HG02943 (cell line): ENCODE data around the gene BCAP29.
"Not testable (repeated sequence)": the region's sequence is repeated elsewhere in the genome, so short reads cannot be mapped to it uniquely, and the experiment has no call there.

Experiments used
- ATAC-seq: cut with Tn5 transposase; IDR thresholded peaks from one replicate; pipeline ENCODE4 v1.9.1; 2021; ENCODE audit warnings: mild to moderate bottlenecking, low read depth, moderate library complexity; ENCODE audit not compliant: unreplicated experiment

Gene BCAP29, protein sequence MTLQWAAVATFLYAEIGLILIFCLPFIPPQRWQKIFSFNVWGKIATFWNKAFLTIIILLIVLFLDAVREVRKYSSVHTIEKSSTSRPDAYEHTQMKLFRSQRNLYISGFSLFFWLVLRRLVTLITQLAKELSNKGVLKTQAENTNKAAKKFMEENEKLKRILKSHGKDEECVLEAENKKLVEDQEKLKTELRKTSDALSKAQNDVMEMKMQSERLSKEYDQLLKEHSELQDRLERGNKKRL

GRCh38 chr7:107579885-107580715 lies at the start of gene BCAP29:
Gene BCAP29, plus strand, starts transcription at chr7:107580246. Its CDS starts 527 bp downstream, at chr7:107580773.
- peak; percentile 79 for ATAC-seq

DNA sequence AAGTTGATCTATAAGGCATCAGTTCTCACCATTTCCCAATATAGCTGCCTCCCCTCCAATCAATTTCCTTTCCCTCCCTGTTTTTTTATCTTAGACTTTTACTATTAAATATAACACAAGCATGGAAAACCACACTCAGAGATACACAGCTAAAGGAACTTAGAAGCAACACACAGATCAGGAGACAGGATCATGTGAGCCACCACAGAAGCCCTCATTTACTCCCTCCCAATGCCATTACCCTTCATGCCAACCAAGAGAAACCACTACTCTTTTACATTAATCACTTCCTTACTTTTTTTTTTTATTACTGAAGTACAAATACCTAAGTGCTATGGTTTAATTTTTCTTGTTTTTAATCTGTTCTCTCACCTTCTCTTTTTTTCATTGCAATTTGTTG lies 49.3 kb upstream of the BCAP29 start:
- ATAC-seq = no peak

GRCh38 chr7:107534139-107534538 lies 45.9 kb upstream of the BCAP29 start:
- no peak for ATAC-seq

DNA sequence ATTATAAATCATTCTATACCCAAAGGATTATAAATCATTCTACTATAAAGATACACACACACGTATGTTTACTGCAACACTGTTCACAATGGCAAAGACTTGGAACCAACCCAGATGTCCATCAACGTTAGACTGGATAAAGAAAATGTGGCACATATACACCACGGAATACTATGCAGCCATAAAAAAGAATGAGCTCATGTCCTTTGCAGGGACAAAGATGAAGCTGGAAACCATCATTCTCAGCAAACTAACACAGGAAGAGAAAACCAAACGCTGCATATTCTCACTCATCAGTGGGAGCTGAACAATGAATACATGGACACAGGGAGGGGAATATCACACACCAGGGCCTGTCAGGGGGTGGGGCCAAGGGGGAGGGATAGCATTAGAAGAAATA lies 42.8 kb upstream of the BCAP29 start:
- not testable (repeated sequence) for ATAC-seq

DNA sequence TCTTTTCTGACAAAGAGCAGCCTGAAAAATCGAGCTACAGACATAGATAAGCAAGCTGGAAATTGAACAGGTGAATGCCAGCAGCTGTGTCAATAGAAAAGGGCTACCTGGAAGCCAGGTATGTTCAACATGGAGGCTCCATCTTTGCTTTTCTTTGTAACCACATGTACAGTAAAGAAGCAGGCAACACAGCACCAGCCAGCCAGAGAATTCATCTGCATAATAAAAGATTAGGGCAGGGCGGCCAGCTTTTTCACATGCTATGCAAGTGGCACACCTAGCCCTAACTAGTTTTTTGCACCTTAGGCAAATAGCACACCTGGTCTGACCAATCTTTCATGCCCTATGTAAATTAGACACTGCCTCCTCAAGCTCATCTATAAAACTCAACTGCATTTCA lies 42.0 kb upstream of the BCAP29 start:
- no peak for ATAC-seq

DNA sequence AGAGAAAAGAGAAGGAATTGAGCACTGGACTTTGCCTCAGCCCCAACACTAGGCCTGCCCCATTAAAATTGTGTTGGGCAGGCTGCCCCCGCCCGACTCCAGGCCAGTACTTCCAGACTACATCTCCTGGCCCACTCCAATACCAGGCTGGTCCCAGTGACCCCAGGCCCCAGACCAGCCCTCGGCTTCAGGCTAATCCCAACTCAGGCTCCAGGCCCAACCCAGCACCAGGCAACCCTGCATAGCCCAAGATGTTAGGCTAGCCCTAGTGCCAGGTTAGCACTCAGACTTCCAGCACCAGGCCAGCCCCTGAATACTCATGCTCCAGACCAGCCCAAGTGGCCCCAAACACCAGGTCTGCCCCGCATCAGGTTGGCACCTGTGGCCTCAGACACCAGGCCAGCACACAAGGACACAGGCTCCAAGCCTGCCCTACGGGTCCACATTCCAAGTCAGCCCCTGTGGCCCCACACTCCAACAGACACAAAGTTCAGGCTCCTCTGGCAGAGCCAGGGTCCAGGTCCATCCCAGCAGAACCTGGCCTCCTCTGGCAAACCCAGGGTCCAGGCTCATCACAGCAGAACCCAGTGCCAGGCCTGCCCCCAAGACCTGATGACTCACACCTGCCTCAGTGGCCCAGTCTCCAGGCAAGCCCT lies 36.6 kb upstream of the BCAP29 start:
- no peak for ATAC-seq

DNA sequence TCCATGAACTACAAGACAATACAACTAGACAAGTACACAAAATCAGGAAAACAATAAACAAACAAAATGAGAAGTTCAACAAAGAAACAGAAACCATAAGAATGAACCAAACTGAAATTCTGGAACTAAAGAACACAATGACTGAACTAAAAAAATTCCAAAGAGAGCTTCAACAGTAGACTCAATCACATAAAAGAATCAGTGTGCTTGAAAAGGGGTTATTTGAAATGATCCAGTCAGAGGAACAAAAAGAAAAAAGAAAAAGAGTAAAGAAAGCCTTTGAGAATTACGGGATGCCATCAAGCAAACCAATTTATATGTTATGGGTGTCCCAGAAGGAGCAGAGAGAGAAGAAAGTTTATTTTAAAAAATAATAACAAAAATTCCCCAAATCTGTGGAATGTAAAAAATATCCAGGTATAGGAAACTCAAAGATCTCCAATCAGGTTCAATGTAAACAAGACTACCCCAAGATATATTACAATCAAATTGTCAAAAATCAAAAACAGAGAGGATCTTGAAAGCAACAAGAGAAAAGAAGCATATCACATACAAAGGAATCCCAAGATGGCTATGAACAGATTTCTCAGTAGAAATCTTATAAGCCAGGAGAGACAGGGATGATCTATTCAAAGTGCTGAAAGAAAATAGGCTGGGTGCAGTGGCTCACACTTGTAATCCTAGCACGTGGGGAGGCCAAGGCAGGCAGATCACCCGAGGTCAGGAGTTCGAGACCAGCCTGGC lies 35.0 kb upstream of the BCAP29 start:
- ATAC-seq = no peak

- no peak for ATAC-seq
Observed at GRCh38 chr7:107551936-107552335, 28.1 kb upstream of the BCAP29 start.

GRCh38 chr7:107555893-107556292 lies 24.2 kb upstream of the BCAP29 start:
- no peak for ATAC-seq

GRCh38 chr7:107559864-107560263 lies 20.2 kb upstream of the BCAP29 start:
- no peak for ATAC-seq

DNA sequence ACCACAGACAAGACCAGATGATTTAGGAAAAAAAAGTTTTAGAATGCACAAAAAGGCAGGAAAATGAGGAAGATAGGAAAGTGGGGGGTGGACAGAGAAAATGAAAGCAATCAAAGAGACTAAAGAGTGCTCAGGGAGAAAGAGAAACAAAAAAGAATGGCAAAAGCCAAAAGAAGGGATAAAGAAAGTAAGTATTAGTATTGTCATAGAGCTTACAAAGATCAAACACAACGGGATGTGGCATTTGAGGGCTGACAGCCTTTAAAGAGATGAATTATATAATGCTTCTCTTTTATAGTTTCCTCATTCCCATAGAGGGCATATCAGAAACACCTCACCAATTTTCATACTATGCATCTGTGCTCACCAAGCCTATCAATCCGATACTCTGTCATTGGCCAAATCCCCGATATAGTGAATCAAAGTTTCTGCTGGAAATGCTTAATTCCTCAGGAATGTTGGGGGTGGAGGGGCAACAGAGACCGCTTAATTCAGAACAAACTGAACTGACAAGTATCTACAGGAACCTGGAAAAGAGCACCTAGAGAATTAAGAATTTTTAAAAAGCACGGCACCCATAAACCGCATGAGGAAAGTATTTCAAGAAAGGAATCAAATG lies 19.0 kb upstream of the BCAP29 start:
- no peak for ATAC-seq

DNA sequence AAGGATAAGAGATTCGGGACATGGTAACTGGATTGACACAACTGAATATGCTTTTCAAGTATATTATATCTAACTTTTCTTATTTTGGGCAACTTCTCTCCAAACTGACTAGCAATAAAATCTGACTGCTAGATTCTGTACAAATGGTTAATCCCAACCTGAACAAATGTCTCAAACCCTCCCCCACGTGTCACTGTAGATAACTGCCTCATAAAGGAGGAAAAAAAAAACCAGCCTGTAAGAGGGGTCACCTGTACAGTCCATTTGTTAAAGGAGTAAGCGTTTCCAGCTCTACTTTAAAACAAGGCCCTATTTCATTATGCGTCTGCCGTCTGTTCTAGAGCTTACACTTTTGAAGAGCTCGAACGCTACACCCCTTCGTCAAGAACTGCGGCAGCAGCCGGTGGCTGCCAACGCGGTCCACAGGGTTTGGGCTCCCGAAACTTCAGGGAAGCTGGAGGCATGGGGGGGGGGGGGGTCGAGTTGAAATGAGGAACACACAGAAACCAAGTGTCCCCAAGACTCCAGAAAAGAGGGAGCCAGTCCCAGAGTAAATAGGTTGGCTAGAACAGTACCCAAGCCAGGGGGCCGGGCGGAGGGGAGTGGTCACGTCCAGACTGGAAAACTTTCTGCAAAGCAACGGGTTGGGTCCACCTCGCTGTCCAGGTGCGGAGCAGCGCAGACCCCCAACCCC lies 16.8 kb upstream of the BCAP29 start:
- peak; percentile 64 for ATAC-seq

GRCh38 chr7:107563775-107564552 lies 16.1 kb upstream of the BCAP29 start, which contains the start of the genes COG5 and DUS4L:
Gene COG5, minus strand, starts transcription at chr7:107563920. Its CDS starts 24 bp downstream, at chr7:107563896.
Gene DUS4L, plus strand, starts transcription at chr7:107563971. Its CDS starts 3,100 bp downstream, at chr7:107567071.
- ATAC-seq = peak; percentile 95

DNA sequence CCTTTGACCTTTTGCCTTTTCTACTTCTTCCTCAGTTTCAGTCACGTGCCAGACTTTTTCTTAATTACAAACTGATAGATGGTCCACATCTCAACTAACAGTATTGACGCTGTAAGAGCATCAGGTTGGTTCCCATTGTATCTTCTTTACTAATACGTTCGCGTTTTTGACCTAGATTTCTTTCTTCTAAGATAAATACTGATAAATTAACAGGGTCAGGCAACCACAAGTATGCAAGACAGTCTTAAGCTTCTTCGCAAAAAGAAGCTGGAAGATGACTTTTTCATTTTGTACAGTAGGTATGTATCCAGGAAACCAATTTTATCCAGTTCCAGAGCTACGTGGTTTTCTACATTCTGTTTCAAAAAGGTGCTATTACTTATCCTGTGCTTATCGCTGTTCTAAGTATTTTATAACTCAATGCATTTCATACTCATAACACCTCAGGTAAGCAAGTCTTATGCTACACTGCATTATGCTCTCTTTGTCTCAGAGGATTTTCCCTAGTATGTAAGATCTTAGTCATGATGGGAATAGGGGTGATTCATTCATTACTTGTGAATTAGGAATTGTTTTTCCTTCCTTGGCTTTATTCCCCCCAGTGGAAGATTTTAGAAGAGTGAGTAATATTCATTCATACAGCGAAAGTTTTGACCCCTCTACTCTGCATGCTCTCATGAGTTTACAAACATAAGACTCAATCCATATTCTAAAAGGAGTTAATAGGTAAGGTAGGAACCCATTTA lies 15.3 kb upstream of the BCAP29 start:
- no peak for ATAC-seq

GRCh38 chr7:107570298-107570697 lies 9.7 kb upstream of the BCAP29 start:
- no peak for ATAC-seq

DNA sequence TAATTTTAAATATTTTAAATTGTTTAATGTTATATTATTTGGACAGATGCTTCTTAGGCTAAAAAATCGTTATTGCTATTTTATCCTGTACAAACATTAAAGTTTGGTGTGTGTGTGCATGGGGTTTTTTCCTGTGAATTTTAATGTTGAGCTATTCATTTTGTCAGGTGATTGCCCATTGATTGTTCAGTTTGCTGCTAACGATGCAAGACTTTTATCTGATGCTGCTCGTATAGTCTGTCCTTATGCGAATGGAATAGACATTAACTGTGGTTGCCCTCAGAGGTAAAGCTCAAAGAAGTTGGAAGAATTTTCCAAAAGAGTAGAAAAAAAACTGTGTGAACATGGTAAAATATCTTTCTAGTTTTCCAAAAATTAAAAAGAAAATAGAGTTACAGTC lies 6.5 kb upstream of the BCAP29 start:
- ATAC-seq = no peak

GRCh38 chr7:107579554-107579884 lies 527 bp upstream of the BCAP29 start:
- ATAC-seq = no peak

DNA sequence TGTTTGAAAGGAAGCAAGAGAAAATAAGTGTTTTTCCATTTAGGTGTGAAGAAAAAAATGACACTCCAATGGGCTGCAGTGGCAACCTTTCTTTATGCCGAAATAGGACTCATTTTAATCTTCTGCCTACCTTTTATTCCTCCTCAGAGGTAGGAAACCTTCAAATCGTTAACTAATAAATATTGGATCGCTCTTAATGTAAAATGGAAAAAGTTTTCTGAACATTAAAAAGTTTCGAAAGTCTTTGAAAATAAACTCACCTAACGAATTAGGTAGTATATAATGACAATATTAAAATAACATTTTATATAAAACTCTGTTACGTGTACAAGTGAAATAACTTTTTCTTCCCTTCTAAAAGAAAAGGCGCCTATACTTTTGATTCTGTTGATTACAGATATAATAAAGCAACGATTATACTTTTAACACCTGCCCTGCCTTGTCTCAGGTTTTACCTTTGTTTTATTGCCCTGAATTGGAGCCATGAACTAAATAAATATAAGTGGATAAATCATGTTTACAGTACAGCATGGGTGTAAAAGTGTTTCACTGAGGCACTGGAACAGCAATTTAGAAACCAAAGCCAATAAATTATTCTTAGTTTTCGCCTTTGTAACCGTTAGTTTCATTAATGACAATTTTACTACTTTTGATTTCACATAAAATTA lies 804 bp downstream of the BCAP29 start:
- ATAC-seq = no peak
